Mesendoderm (in vitro differentiated cells): ENCODE measurements around the gene TSPAN10.

Experiments
- DNase-seq: peaks from one replicate; pipeline ENCODE4 v3.0.0; 2013
- H2AK5ac ChIP-seq: 2 replicates; pipeline ENCODE4 v1.6.1; 2013; ENCODE audit warnings: low read length, inconsistent platforms
- H2BK120ac ChIP-seq: 2 replicates; pipeline ENCODE4 v1.6.1; 2013; ENCODE audit warnings: low read depth, mild to moderate bottlenecking, low read length, moderate library complexity, mixed read lengths
- H2BK15ac ChIP-seq: replicated peaks from 2 replicates; pipeline ENCODE4 v1.6.1; 2013; ENCODE audit warnings: low read depth, mild to moderate bottlenecking, moderate library complexity
- H2BK5ac ChIP-seq: 2 replicates; pipeline ENCODE4 v1.6.1; 2013; ENCODE audit warnings: low read length, inconsistent platforms
- H3K18ac ChIP-seq: 2 replicates; pipeline ENCODE4 v1.6.1; 2013; ENCODE audit warnings: mild to moderate bottlenecking, low read length, mixed read lengths
- H3K23ac ChIP-seq: one replicate; pipeline ENCODE4 v1.6.1; 2013; ENCODE audit warnings: low read length
- H3K27ac ChIP-seq: 2 replicates; pipeline ENCODE4 v1.5.1; 2013; ENCODE audit warnings: low read depth, mild to moderate bottlenecking, inconsistent platforms, low read length, moderate library complexity
- H3K27me3 ChIP-seq: 2 replicates; pipeline ENCODE4 v1.6.1; 2013; ENCODE audit warnings: low read length, control low read depth, mild to moderate bottlenecking, inconsistent platforms; ENCODE audit not compliant: insufficient read depth, poor library complexity
- H3K36me3 ChIP-seq: 2 replicates; pipeline ENCODE4 v1.6.1; 2013; ENCODE audit warnings: low read length, inconsistent platforms; ENCODE audit not compliant: control insufficient read depth, insufficient read depth
- H3K4ac ChIP-seq: one replicate; pipeline ENCODE4 v1.6.1; 2013; ENCODE audit warnings: low read depth, mild to moderate bottlenecking, low read length, moderate library complexity
- H3K4me1 ChIP-seq: 2 replicates; pipeline ENCODE4 v1.6.1; 2013; ENCODE audit warnings: low read depth, low read length, inconsistent platforms; ENCODE audit not compliant: control insufficient read depth
- H3K4me2 ChIP-seq: 2 replicates; pipeline ENCODE4 v1.6.1; 2013; ENCODE audit warnings: low read length
- H3K4me3 ChIP-seq: 2 replicates; pipeline ENCODE4 v1.5.1; 2013; ENCODE audit warnings: mild to moderate bottlenecking, low read length
- H3K56ac ChIP-seq: one replicate; pipeline ENCODE4 v1.6.1; 2013; ENCODE audit warnings: low read length
- H3K79me1 ChIP-seq: 2 replicates; pipeline ENCODE4 v1.6.1; 2013; ENCODE audit warnings: low read length, inconsistent platforms
- H3K79me2 ChIP-seq: 2 replicates; pipeline ENCODE4 v1.6.1; 2013; ENCODE audit warnings: mild to moderate bottlenecking, low read length; ENCODE audit not compliant: control insufficient read depth, insufficient read depth
- H3K9ac ChIP-seq: 2 replicates; pipeline ENCODE4 v1.6.1; 2013; ENCODE audit warnings: low read length, inconsistent platforms
- H4K5ac ChIP-seq: one replicate; pipeline ENCODE4 v1.6.1; 2013; ENCODE audit warnings: low read length
- H4K8ac ChIP-seq: one replicate; pipeline ENCODE4 v1.6.1; 2013; ENCODE audit warnings: low read depth, mild to moderate bottlenecking, control low read depth, low read length, moderate library complexity
- WGBS: extraction: QIAGEN DNeasy Blood & Tissue Kit; methylation state at CpG from one replicate; pipeline ENCODE4 v1.1.7; 2013; ENCODE audit warnings: low lambda C conversion rate, missing lambda C conversion rate; ENCODE audit not compliant: insufficient coverage; ENCODE audit errors: extremely low coverage; 5-methylcytosine and 5-hydroxymethylcytosine counted together

Gene TSPAN10

DNA sequence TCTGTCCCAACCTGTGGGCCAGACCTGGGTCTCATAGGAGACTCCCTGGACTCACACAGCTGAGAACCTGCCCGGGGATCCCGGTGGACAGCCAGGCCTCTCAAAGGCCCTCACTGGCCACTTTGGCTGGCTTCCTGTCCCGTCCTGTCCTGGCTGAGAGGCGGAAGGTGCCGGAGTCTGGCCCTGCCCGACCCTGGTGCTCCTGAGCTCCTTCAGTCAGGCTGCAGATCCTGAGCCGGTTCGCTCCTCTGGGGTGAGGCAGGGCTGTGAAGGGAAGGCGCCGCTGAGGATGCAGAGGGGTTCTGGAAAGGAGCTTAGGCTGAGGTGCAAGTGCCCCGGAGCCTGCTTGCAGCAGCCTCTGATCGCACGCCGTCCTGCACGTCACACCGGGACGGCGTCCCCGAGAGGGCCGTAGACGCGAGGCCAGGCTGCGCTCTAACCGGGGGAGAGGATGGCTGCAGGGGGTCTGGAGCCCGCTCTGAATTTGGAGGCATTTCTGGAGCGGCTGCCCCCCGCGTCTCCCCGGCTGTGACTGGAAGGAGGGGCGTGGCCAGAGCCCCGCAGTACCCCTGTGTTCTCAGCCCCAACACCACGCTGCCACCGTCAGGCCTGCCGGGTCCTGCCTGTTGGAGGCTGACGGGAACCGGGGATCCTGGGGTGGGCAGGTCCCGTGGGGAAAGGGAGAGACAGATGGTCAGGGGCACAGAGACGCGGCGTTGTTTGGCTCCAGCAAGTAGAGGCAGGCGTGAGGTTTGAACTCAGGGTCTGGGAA, 51.0 kb downstream of the TSPAN10 start:
- H2BK5ac ChIP-seq = no peak overlapping the region
- H2BK120ac ChIP-seq = no peak overlapping the region
- H3K79me1 ChIP-seq = peaks cover 17% of the 10 kb centered on the region
- H3K18ac ChIP-seq = no peak overlapping the region
- WGBS = no CpG with 5 or more reads among the region's 41 CpGs
- H3K79me2 ChIP-seq = peaks cover 22% of the 10 kb centered on the region
- no peak overlapping the region for H3K4me3 ChIP-seq
- H3K4me1 ChIP-seq = peaks cover 3% of the 10 kb centered on the region
- DNase-seq = no peak
- no peak overlapping the region for H3K4me2 ChIP-seq
- no peak overlapping the region for H3K23ac ChIP-seq
- no peaks in the 10 kb centered on the region for H3K27me3 ChIP-seq
- H3K4ac ChIP-seq = no peak overlapping the region
- H2AK5ac ChIP-seq = no peak overlapping the region
- H3K36me3 ChIP-seq = peaks cover 9% of the 10 kb centered on the region
- H3K56ac ChIP-seq = no peak overlapping the region
- no peak overlapping the region for H3K27ac ChIP-seq
- H2BK15ac ChIP-seq = no peak overlapping the region
- no peak overlapping the region for H4K5ac ChIP-seq
- H3K9ac ChIP-seq = no peak overlapping the region
- H4K8ac ChIP-seq = no peak overlapping the region

DNA sequence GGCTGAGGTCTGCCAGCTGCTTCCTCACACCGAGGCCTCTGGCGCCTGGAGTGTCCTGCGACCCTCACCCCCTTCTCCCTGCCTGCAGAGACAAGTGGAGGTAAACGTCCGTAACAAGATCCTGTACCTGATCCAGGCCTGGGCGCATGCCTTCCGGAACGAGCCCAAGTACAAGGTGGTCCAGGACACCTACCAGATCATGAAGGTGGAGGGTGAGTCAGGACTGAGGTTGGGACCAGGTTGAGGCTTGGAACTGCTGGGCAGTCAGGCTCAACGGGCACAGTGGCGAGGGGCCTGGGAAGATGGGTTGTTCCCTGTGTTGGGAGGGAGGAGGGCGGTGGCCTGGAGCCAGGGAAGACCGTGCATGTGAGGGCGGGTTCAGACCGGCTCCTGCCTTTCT, 51.6 kb downstream of the TSPAN10 start:
- peaks cover 17% of the 10 kb centered on the region for H3K79me1 ChIP-seq
- peaks cover 3% of the 10 kb centered on the region for H3K4me1 ChIP-seq
- H3K23ac ChIP-seq = no peak overlapping the region
- H3K27me3 ChIP-seq = no peaks in the 10 kb centered on the region
- H2BK120ac ChIP-seq = no peak overlapping the region
- no peak overlapping the region for H3K4ac ChIP-seq
- H3K27ac ChIP-seq = no peak overlapping the region
- H3K18ac ChIP-seq = no peak overlapping the region
- H2AK5ac ChIP-seq = no peak overlapping the region
- H2BK15ac ChIP-seq = no peak overlapping the region
- no peak overlapping the region for H4K5ac ChIP-seq
- H3K56ac ChIP-seq = no peak overlapping the region
- no peak overlapping the region for H3K4me3 ChIP-seq
- no peak overlapping the region for H3K9ac ChIP-seq
- H3K4me2 ChIP-seq = no peak overlapping the region
- peaks cover 9% of the 10 kb centered on the region for H3K36me3 ChIP-seq
- no CpG with 5 or more reads among the region's 14 CpGs for WGBS
- peaks cover 18% of the 10 kb centered on the region for H3K79me2 ChIP-seq
- no peak for DNase-seq
- H4K8ac ChIP-seq = no peak overlapping the region
- no peak overlapping the region for H2BK5ac ChIP-seq

DNA sequence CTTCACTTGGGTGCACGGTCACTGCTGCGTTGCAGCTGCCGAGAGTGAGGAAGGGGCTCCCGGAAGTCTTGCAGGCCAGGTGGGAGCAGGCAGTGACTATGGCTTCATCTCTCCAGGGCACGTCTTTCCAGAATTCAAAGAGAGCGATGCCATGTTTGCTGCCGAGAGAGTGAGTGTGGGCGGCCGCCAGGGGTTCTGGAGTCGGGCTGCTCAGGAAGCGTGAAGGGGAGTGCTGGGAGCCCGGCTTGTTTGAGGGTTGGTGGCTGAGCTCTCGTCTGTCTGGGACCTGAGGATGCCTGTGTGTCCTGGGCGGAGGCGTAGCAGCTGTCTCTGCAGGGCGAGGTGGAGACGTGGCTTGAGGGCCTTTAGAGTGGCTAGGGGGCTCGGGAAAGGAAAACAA, 53.1 kb downstream of the TSPAN10 start:
- no peak overlapping the region for H3K56ac ChIP-seq
- no peak overlapping the region for H3K4me2 ChIP-seq
- H2BK15ac ChIP-seq = no peak overlapping the region
- WGBS = no CpG with 5 or more reads among the region's 18 CpGs
- H2BK120ac ChIP-seq = no peak overlapping the region
- H2AK5ac ChIP-seq = no peak overlapping the region
- no peak overlapping the region for H4K8ac ChIP-seq
- peaks cover 12% of the 10 kb centered on the region for H3K79me1 ChIP-seq
- H3K36me3 ChIP-seq = peaks cover 16% of the 10 kb centered on the region
- no peak overlapping the region for H3K18ac ChIP-seq
- H3K27me3 ChIP-seq = no peaks in the 10 kb centered on the region
- H2BK5ac ChIP-seq = no peak overlapping the region
- DNase-seq = no peak
- no peak overlapping the region for H3K23ac ChIP-seq
- H3K79me2 ChIP-seq = peaks cover 8% of the 10 kb centered on the region
- no peaks in the 10 kb centered on the region for H3K4me1 ChIP-seq
- no peak overlapping the region for H3K27ac ChIP-seq
- no peak overlapping the region for H3K4ac ChIP-seq
- H4K5ac ChIP-seq = no peak overlapping the region
- H3K9ac ChIP-seq = no peak overlapping the region
- no peak overlapping the region for H3K4me3 ChIP-seq

DNA sequence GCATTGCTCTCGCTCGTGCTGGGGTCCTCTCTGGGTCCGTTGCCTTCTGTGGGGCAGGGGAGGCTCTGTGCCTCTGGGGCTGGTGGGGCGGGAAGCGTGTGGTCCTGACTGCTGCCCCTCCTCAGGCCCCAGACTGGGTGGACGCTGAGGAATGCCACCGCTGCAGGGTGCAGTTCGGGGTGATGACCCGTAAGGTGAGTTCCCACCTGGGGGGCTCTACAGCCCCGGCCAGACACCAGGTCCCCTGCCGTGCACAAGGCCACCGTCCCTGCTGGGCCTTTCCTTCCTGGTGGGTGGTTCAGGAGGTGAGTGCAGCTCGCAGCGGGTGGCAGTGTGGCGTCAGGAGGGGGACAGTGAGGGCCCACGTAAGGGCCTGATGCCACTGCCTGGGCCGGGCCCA, 53.6 kb downstream of the TSPAN10 start:
- H2BK5ac ChIP-seq = no peak overlapping the region
- H3K79me1 ChIP-seq = peaks cover 7% of the 10 kb centered on the region
- no peak overlapping the region for H3K18ac ChIP-seq
- H3K9ac ChIP-seq = no peak overlapping the region
- H3K27ac ChIP-seq = no peak overlapping the region
- H3K4me1 ChIP-seq = no peaks in the 10 kb centered on the region
- no peaks in the 10 kb centered on the region for H3K27me3 ChIP-seq
- no peak overlapping the region for H2BK120ac ChIP-seq
- H3K36me3 ChIP-seq = peaks cover 18% of the 10 kb centered on the region
- no peak overlapping the region for H2AK5ac ChIP-seq
- no peak overlapping the region for H3K4me2 ChIP-seq
- H3K4me3 ChIP-seq = no peak overlapping the region
- WGBS = no CpG with 5 or more reads among the region's 17 CpGs
- no peak overlapping the region for H2BK15ac ChIP-seq
- peaks cover 3% of the 10 kb centered on the region for H3K79me2 ChIP-seq
- no peak overlapping the region for H4K8ac ChIP-seq
- no peak overlapping the region for H3K56ac ChIP-seq
- no peak overlapping the region for H4K5ac ChIP-seq
- H3K4ac ChIP-seq = no peak overlapping the region
- no peak overlapping the region for H3K23ac ChIP-seq
- DNase-seq = no peak

DNA sequence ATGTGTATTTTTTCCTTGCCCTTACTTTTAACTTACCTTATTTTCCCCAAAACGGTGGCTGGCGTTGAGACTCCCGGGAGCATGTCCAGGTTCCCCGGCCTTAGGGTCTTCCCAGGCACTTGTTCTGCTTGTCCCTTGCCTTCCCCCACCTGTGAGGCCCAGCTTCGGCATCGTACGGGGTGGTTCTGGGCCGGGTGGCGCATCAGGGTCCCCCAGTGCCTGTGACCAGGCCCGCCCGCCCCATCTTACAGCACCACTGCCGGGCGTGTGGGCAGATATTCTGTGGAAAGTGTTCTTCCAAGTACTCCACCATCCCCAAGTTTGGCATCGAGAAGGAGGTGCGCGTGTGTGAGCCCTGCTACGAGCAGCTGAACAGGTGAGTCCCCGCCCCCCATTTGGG, 54.2 kb downstream of the TSPAN10 start:
- peaks cover 5% of the 10 kb centered on the region for H3K79me1 ChIP-seq
- peaks cover 18% of the 10 kb centered on the region for H3K36me3 ChIP-seq

DNA sequence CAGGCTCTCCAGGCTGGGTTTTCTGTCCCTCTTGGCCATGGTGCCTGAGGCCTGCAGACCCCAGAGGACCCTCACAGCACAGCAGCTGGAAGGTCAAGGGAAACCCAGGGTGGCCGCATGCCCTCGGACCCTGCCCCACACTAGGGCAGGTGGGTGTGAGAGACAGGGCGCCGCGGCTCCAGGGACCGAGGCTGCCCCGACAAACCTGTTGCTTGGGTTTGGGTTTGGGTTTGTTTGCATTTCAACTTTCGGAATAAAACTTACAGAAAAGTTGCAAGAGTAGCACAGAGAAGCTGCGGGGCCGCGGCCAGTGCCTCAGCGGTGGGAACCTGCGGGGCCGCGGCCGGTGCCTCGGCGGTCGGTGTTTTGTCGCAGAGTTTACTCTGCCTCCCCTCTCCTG, 54.6 kb downstream of the TSPAN10 start:
- H3K27me3 ChIP-seq = no peaks in the 10 kb centered on the region
- H2BK120ac ChIP-seq = no peak overlapping the region
- H3K27ac ChIP-seq = no peak overlapping the region
- WGBS = no CpG with 5 or more reads among the region's 20 CpGs
- no peaks in the 10 kb centered on the region for H3K4me1 ChIP-seq
- H3K56ac ChIP-seq = no peak overlapping the region
- H2AK5ac ChIP-seq = no peak overlapping the region
- H2BK5ac ChIP-seq = no peak overlapping the region
- no peak overlapping the region for H3K4me2 ChIP-seq
- no peak overlapping the region for H3K4ac ChIP-seq
- H3K79me1 ChIP-seq = peaks cover 1% of the 10 kb centered on the region
- H4K8ac ChIP-seq = no peak overlapping the region
- no peak overlapping the region for H3K23ac ChIP-seq
- H3K9ac ChIP-seq = no peak overlapping the region
- no peak for DNase-seq
- H2BK15ac ChIP-seq = no peak overlapping the region
- H3K18ac ChIP-seq = no peak overlapping the region
- no peak overlapping the region for H4K5ac ChIP-seq
- no peaks in the 10 kb centered on the region for H3K79me2 ChIP-seq
- H3K36me3 ChIP-seq = peaks cover 17% of the 10 kb centered on the region
- no peak overlapping the region for H3K4me3 ChIP-seq

More for the DNA sequence above, 54.2 kb downstream of the TSPAN10 start:
- Histone ChIP-seq H3K4ac (no peak overlapping the region), H4K5ac (no peak overlapping the region), H3K79me2 (no peaks in the 10 kb centered on the region), H3K27ac (no peak overlapping the region), H3K23ac (no peak overlapping the region), H3K9ac (no peak overlapping the region), H3K56ac (no peak overlapping the region), H2BK5ac (no peak overlapping the region), H2BK15ac (no peak overlapping the region), H3K18ac (no peak overlapping the region), H3K4me3 (no peak overlapping the region), H2BK120ac (no peak overlapping the region), H2AK5ac (no peak overlapping the region), H3K4me1 (no peaks in the 10 kb centered on the region), H3K4me2 (no peak overlapping the region), H3K27me3 (no peaks in the 10 kb centered on the region), H4K8ac (no peak overlapping the region)
- no CpG with 5 or more reads among the region's 18 CpGs for WGBS
- no peak for DNase-seq
